ENCODE results near the gene LEPROT.

GRCh38 chr1:65469126-65469888 lies 48.8 kb downstream of the LEPROT start:
- no peak for TF ChIP-seq SP1 (IDR thresholded peaks at IDR 0.05)
- no peak for TF ChIP-seq BHLHE40 (IDR thresholded peaks at IDR 0.05; ENCODE audit: borderline replicate concordance)
- no peak for TF ChIP-seq ZNF384 (IDR thresholded peaks at IDR 0.05)
- TF ChIP-seq L3MBTL2 (conservative IDR thresholded peaks at IDR 0.05), result no peak

All from HEK293T (cell line).